Measurements from ENCODE around the gene LCN6. TPM values are rescaled to one million over a fixed set of nuclear protein-coding genes. Genes with fewer than 3 reads are reported as not detected.

The LCN6 gene
- total RNA-seq, 2 donors from 2014 or later, result not detected

DNA sequence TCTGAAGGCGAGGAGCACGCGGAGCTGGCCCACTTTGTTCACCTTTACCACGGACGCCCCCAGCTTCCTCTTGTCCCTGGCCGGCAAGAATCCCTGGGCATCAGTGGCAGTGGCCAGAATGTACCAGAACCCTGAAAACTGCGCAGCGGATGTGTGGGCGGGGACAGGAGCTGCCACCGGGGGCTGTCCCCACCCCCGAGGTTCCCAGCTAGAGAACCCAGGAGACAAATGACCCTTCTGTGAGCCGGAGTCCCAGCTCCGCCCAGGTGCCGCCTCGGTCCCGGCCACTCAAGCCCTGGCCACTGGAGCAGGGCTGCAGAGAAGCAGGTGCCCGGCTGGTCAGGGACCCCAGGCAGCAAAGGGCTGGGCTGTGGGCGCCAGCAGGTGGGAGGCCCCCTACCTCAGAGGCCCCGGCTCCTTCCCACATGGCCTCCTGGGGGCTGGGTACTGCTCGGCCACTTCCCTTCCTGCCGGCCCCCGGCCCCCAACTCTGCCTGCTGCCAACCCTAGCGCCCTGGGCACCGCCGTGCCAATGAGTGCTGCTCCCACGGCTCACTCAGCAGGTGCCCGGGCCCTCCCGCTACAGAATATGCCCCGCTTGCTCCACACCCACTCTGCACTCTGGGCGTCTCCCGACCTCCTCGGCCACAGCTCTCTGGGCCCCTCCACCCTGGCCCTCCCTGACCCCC is 6.3 kb downstream of the LCN6 start:
- Mint-ChIP-seq H3K36me3 (ENCODE audit: low read depth) (no peaks in the 10 kb centered on the region), H3K27me3 (peaks cover 18% of the 10 kb centered on the region), H3K27ac (peak overlapping the region; percentile 37), H3K4me3 (peak overlapping the region; percentile 59), H3K4me1 (peaks cover 2% of the 10 kb centered on the region)
- peak; percentile 60 for ATAC-seq
- no peaks in the 10 kb centered on the region for H3K9me3 ChIP-seq (ENCODE audit: control insufficient read depth, low read length, poor library complexity, severe bottlenecking)
- no peak for DNase-seq

DNA sequence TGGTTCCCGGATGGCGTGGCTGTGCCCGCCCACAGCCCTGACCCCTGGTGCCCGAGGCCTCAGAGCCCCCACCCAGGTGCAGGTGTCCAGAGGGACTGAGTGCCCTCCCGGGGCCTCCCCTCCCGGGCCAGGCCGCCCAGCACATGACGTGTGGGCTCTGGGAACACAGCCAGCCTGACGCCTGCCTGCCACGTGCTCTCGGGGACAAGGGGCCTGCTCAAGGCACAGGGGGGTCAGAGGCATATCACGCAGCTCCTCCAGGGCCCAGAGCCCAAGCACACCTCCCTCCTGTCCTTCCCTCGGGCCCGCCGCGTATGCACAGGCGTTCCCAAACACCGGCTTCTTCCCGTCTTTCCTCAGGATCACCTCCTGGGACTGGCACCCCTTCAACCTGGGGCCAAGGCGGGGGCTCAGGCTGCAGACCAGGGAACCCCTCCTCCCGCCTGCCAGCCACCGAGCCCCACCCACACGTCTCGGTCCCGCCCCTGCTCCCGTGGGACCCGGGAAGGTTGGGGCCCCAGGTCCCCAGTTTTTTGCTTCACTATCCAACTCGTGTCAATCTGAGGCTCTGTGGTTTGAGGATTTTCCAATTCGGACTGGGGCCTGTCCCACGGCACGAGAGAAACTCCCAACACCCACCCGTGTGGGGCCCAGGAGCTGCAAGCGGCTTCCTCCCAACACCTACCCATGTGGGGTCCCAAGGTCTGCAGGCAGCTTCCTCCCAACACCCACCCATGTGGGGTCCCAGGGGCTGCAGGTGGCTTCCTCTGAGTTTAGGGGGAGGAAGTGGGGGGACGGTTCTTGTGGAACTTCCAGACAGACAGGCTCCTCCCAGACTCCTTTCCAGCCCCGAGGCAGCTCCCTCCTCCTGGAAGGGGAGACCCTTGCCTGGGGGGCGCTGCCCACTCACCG is 7.1 kb downstream of the LCN6 start:
- Mint-ChIP-seq H3K4me3 (peak overlapping the region; percentile 59), H3K27me3 (peaks cover 14% of the 10 kb centered on the region), H3K27ac (peak overlapping the region; percentile 37), H3K36me3 (ENCODE audit: low read depth) (no peaks in the 10 kb centered on the region), H3K4me1 (peaks cover 2% of the 10 kb centered on the region)
- H3K9me3 ChIP-seq (ENCODE audit: control insufficient read depth, low read length, poor library complexity, severe bottlenecking), result no peaks in the 10 kb centered on the region
- no peak for ATAC-seq
- no peak for DNase-seq

GRCh38 chr9:136740491-136740890 is 7.8 kb downstream of the LCN6 start:
- H3K9me3 ChIP-seq (ENCODE audit: control insufficient read depth, low read length, poor library complexity, severe bottlenecking), result no peaks in the 10 kb centered on the region
- H3K27me3 Mint-ChIP-seq, result peaks cover 14% of the 10 kb centered on the region
- H3K4me1 Mint-ChIP-seq, result peaks cover 2% of the 10 kb centered on the region
- no peaks in the 10 kb centered on the region for H3K36me3 Mint-ChIP-seq (ENCODE audit: low read depth)
- DNase-seq, result no peak
- H3K27ac Mint-ChIP-seq, result no peak overlapping the region
- H3K4me3 Mint-ChIP-seq, result peak overlapping the region; percentile 21
- ATAC-seq, result no peak

- Mint-ChIP-seq H3K4me3 (no peak overlapping the region), H3K36me3 (ENCODE audit: low read depth) (no peaks in the 10 kb centered on the region), H3K27me3 (peaks cover 14% of the 10 kb centered on the region), H3K27ac (no peak overlapping the region), H3K4me1 (peaks cover 2% of the 10 kb centered on the region)
- no peaks in the 10 kb centered on the region for H3K9me3 ChIP-seq (ENCODE audit: control insufficient read depth, low read length, poor library complexity, severe bottlenecking)
- ATAC-seq (no peak), DNase-seq (no peak)
These were observed 8.3 kb downstream of the LCN6 start for GRCh38 chr9:136740069-136740468.

- Mint-ChIP-seq H3K36me3 (ENCODE audit: low read depth) (no peaks in the 10 kb centered on the region), H3K4me1 (peaks cover 2% of the 10 kb centered on the region), H3K27ac (no peak overlapping the region), H3K27me3 (peaks cover 14% of the 10 kb centered on the region), H3K4me3 (no peak overlapping the region)
- ATAC-seq (no peak), DNase-seq (no peak)
- H3K9me3 ChIP-seq (ENCODE audit: control insufficient read depth, low read length, poor library complexity, severe bottlenecking), result no peaks in the 10 kb centered on the region
These were observed 8.8 kb downstream of the LCN6 start for GRCh38 chr9:136739509-136739908.

DNA sequence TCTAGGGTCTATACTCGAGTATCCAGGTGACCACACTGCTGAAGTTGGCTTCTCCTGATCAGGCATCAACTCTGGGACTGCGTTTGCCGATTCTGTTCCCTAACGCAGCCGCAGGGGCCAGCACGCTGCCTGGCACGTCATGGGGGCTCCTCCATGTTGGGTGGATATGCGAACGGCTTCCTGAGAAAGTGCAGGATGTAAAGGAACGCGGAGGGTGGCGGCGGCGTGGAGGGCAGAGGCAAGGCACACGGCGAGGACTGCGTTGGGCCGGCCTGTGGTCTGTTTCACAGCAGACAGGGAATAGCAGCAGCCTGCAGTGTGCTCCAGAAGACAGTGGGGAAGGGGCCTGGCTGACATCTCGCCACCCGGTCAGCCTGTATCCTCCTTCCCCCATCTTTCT is 9.4 kb downstream of the LCN6 start:
- DNase-seq (no peak), ATAC-seq (no peak)
- no peaks in the 10 kb centered on the region for H3K36me3 Mint-ChIP-seq (ENCODE audit: low read depth)
- peaks cover 2% of the 10 kb centered on the region for H3K4me1 Mint-ChIP-seq
- no peak overlapping the region for H3K4me3 Mint-ChIP-seq
- H3K9me3 ChIP-seq (ENCODE audit: control insufficient read depth, low read length, poor library complexity, severe bottlenecking), result no peaks in the 10 kb centered on the region
- no peak overlapping the region for H3K27ac Mint-ChIP-seq
- H3K27me3 Mint-ChIP-seq, result peaks cover 14% of the 10 kb centered on the region

DNA sequence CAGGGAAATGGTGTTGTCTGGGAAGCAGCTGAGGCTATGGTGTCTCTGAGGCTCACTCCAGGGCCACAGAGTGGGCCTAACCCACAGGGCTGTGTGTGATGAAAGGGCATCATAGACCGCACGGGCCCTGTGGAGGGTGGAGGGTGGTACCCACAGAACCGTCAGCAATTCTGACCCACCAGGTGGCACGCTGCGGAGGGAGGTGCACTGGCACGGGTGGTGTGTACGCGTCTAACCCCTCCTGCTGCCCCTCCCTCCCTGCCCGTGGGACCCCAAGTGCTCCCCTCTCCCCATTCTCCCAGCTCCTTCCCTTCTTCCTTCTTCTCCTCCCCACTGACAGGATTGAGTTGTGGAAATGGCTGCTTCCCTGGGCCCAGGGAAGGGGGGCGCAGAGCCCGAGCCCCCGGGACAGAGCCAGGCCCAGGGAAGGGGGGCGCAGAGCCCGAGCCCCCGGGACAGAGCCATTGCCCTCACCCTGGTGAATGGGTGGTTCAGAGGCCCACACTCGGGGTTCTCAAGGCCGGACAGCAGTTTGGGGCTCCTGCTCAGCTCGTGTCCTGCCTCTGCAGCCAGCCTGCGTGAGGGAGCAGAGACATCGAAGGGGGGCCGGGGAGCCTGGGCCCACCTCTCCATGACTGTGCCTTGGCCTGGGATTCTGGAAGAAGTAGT is 12.4 kb downstream of the LCN6 start:
- Mint-ChIP-seq H3K27me3 (no peaks in the 10 kb centered on the region), H3K4me3 (no peak overlapping the region), H3K4me1 (peaks cover 2% of the 10 kb centered on the region), H3K36me3 (ENCODE audit: low read depth) (no peaks in the 10 kb centered on the region), H3K27ac (no peak overlapping the region)
- no peak for ATAC-seq
- no peaks in the 10 kb centered on the region for H3K9me3 ChIP-seq (ENCODE audit: control insufficient read depth, low read length, poor library complexity, severe bottlenecking)
- no peak for DNase-seq

- ATAC-seq, result no peak
- H3K4me1 Mint-ChIP-seq, result peaks cover 2% of the 10 kb centered on the region
- H3K4me3 Mint-ChIP-seq, result no peak overlapping the region
- H3K36me3 Mint-ChIP-seq (ENCODE audit: low read depth), result no peaks in the 10 kb centered on the region
- no peak overlapping the region for H3K27ac Mint-ChIP-seq
- no peak for DNase-seq
- H3K9me3 ChIP-seq (ENCODE audit: control insufficient read depth, low read length, poor library complexity, severe bottlenecking), result no peaks in the 10 kb centered on the region
- no peaks in the 10 kb centered on the region for H3K27me3 Mint-ChIP-seq
These were observed 13.4 kb downstream of the LCN6 start for GRCh38 chr9:136734837-136735496.

- H3K27ac Mint-ChIP-seq, result no peak overlapping the region
- no peaks in the 10 kb centered on the region for H3K36me3 Mint-ChIP-seq (ENCODE audit: low read depth)
- no peak for DNase-seq
- no peak for ATAC-seq
- H3K27me3 Mint-ChIP-seq, result no peaks in the 10 kb centered on the region
- H3K9me3 ChIP-seq (ENCODE audit: control insufficient read depth, low read length, poor library complexity, severe bottlenecking), result no peaks in the 10 kb centered on the region
- H3K4me1 Mint-ChIP-seq, result peaks cover 2% of the 10 kb centered on the region
- H3K4me3 Mint-ChIP-seq, result no peak overlapping the region
These were observed 14.7 kb downstream of the LCN6 start for GRCh38 chr9:136733611-136734010.

DNA sequence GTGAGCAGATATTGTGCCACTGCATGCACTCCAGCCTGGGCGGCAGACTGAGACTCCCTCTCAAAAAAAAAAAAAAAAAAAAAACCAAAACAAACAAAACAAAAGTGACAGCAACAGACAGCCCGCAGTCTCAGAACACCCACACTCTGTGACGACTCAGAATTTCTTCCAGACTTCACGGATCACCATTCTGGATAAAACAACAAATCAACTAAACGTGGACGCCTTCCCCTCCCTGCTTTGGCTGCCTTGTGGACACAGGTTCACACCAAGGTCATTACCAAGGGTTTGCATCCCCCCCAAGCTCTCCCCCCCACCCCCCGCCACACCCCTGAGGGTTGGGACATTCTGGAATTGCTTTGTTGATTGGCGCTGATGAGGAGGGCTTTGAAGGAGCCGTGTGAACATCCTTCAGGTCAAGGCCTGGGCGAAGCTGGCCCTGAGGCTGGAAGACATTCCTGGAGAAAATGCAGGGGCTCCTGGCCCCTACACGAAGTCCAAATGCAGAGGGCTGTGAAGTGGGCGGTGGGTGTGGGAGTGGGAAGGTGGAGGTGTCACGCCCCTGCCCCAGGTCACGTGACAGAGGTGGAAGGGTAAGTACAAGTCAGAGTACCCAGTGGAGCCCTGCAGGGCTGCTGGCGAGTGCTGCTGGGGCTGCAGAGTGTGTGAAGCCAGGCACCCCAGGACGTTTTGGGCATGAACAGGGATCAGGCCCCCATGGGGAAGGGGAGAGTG is 15.7 kb downstream of the LCN6 start:
- H3K9me3 ChIP-seq (ENCODE audit: control insufficient read depth, low read length, poor library complexity, severe bottlenecking), result no peaks in the 10 kb centered on the region
- Mint-ChIP-seq H3K4me3 (no peak overlapping the region), H3K36me3 (ENCODE audit: low read depth) (no peaks in the 10 kb centered on the region), H3K27me3 (no peaks in the 10 kb centered on the region), H3K27ac (no peak overlapping the region), H3K4me1 (peaks cover 3% of the 10 kb centered on the region)
- no peak for DNase-seq
- no peak for ATAC-seq

DNA sequence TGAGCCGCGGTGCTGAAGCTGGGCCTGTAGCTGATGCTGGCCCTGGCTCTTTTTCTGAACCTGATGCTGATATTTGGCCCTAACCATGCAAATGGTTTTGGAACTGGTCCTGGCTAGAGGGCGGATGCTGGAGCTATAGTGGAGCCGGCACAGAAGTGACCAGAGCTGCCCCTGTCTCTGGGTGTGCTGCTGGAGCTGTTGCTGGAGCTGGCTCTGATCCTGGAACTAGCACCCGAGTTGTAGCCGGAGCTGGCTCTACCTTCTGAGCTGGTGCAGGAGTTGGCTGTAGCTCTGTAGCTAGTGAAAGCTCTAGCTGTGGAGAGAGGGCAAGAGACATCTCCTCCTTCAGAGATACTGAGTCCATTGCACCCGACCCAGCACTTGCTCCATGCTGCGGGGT is 18.4 kb downstream of the LCN6 start:
- Mint-ChIP-seq H3K27me3 (no peaks in the 10 kb centered on the region), H3K27ac (peak overlapping the region; percentile 70), H3K4me1 (peaks cover 15% of the 10 kb centered on the region), H3K36me3 (ENCODE audit: low read depth) (peaks cover 4% of the 10 kb centered on the region), H3K4me3 (no peak overlapping the region)
- DNase-seq (no peak), ATAC-seq (no peak)
- H3K9me3 ChIP-seq (ENCODE audit: control insufficient read depth, low read length, poor library complexity, severe bottlenecking), result no peaks in the 10 kb centered on the region

- H3K9me3 ChIP-seq (ENCODE audit: control insufficient read depth, low read length, poor library complexity, severe bottlenecking), result no peaks in the 10 kb centered on the region
- no peak for DNase-seq
- peaks cover 19% of the 10 kb centered on the region for H3K4me1 Mint-ChIP-seq
- no peak for ATAC-seq
- peak overlapping the region; percentile 70 for H3K27ac Mint-ChIP-seq
- no peaks in the 10 kb centered on the region for H3K27me3 Mint-ChIP-seq
- peak overlapping the region; percentile 74 for H3K4me3 Mint-ChIP-seq
- H3K36me3 Mint-ChIP-seq (ENCODE audit: low read depth), result peaks cover 7% of the 10 kb centered on the region
These were observed 19.2 kb downstream of the LCN6 start for GRCh38 chr9:136729144-136729543.

All from T-helper 17 cell (primary cell).